ENCODE measurements around the gene SMURF1. TPM values are rescaled to one million over a fixed set of nuclear protein-coding genes. Genes with fewer than 3 reads are reported as not detected.

The SMURF1 gene
- total RNA-seq, 1 donor from 2014 or later: 30.2 TPM

GRCh38 chr7:99011341-99011705, 132.6 kb downstream of the SMURF1 start:
- no peak overlapping the region for H3K27ac Mint-ChIP-seq (ENCODE audit: unreplicated experiment)
- no peaks in the 10 kb centered on the region for H3K27me3 Mint-ChIP-seq (ENCODE audit: low read depth)
- no peak for TF ChIP-seq CTCF (IDR thresholded peaks at IDR 0.05)
- H3K36me3 Mint-ChIP-seq (ENCODE audit: low read depth): peaks cover 56% of the 10 kb centered on the region
- no peak overlapping the region for H3K4me3 Mint-ChIP-seq (ENCODE audit: unreplicated experiment)
- H3K4me1 Mint-ChIP-seq (ENCODE audit: low read depth): no peaks in the 10 kb centered on the region
- no peak for DNase-seq (ENCODE audit: low spot score)
- H3K9me3 Mint-ChIP-seq (ENCODE audit: low read depth): peaks cover 2% of the 10 kb centered on the region

GRCh38 chr7:99010281-99010680, 133.6 kb downstream of the SMURF1 start:
- H3K4me1 Mint-ChIP-seq (ENCODE audit: low read depth): no peaks in the 10 kb centered on the region
- H3K36me3 Mint-ChIP-seq (ENCODE audit: low read depth): peaks cover 53% of the 10 kb centered on the region
- no peak overlapping the region for H3K27ac Mint-ChIP-seq (ENCODE audit: unreplicated experiment)
- TF ChIP-seq CTCF (IDR thresholded peaks at IDR 0.05): no peak
- no peak for DNase-seq (ENCODE audit: low spot score)
- H3K4me3 Mint-ChIP-seq (ENCODE audit: unreplicated experiment): no peak overlapping the region
- no peaks in the 10 kb centered on the region for H3K9me3 Mint-ChIP-seq (ENCODE audit: low read depth)
- H3K27me3 Mint-ChIP-seq (ENCODE audit: low read depth): no peaks in the 10 kb centered on the region

DNA sequence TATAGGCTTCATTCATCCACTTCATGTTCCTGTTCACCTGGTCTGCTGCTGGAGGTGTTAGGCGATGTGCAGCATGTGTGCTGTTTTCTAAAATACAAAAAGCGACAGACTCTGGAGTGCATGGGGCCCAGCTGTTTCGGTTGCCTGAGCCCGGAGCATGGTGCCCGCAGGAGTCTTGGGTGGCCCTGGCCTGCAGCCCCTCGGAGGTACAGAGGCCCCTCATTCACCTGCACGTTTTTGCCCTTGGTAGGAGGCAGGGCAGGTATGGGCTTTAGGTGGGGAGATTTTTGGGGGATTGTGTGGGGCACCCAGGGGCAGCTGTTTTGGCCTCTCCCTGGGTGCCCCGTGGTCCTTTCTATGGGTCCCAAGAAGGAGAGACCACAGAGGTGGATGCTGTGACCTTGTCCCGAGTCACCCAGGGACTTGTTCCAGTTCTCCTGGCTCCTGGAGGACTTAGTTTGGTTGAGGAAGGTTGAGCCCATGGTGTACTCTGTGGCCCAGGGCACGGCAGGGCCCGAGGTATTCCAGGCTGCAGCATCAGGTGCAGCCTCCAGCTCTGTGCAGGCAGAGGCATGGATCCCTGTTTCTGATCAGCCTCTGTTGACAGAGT, 134.9 kb downstream of the SMURF1 start:
- no peak for DNase-seq (ENCODE audit: low spot score)
- no peak for TF ChIP-seq CTCF (IDR thresholded peaks at IDR 0.05)
- Mint-ChIP-seq H3K9me3 (ENCODE audit: low read depth) (no peaks in the 10 kb centered on the region), H3K4me3 (ENCODE audit: unreplicated experiment) (no peak overlapping the region), H3K27me3 (ENCODE audit: low read depth) (no peaks in the 10 kb centered on the region), H3K36me3 (ENCODE audit: low read depth) (peaks cover 48% of the 10 kb centered on the region), H3K27ac (ENCODE audit: unreplicated experiment) (no peak overlapping the region), H3K4me1 (ENCODE audit: low read depth) (no peaks in the 10 kb centered on the region)

DNA sequence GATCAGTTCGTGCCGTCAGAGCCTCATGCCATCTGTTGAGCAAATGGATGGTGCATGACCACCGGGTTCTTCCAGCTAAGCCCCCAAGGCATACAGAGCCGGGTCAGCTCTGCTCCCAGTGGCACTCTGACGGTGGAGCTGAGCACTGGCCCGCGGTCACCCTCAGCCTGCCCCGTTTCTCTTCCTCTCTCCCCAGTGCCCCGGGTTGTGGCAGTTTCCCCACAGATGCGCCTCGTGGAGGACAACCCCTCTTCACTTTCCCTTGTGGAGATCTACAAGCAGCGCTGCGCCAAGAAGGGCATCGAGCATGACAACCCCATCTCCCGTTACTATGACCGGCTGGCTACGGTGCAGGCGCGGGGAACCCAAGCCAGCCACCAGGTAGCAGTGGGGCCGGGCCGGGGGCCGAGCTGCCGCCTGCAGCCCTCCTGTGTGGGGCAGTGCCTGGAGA, 135.7 kb downstream of the SMURF1 start:
- Mint-ChIP-seq H3K27me3 (ENCODE audit: low read depth) (no peaks in the 10 kb centered on the region), H3K4me3 (ENCODE audit: unreplicated experiment) (no peak overlapping the region)

DNA sequence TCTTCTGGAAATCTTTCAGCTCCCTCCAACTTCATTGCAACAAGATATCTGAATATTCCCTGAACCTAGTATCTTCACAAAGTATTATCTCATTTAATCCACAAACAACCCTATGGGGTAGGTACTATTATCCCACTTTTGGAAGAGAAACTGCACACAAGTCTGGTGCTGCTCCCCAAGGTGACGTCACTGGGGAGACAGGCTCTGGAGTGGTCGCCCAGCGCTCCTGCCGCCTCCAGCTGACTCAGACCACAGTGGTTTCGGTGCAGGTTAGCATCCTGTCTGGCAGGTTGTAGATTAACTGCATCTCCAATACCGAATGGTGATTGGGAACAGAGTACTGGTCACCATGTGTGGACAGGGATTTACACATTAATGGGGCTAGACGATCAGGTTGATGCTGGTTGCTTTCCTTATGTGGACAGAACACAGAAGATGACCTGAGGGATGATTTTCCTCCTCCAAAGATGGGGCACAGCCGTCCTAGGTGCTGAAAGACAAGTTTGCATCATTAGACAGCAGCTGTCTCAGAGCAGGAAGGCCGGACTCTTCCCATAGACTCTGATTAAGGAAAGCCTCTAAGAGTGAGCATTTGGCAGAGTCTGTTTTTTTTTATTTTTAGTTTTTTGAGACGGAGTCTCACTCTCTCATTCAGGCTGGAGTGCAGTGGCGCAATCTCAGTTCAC, 137.0 kb downstream of the SMURF1 start:
- H3K4me3 Mint-ChIP-seq (ENCODE audit: unreplicated experiment): no peak overlapping the region
- H3K4me1 Mint-ChIP-seq (ENCODE audit: low read depth): peaks cover 5% of the 10 kb centered on the region
- DNase-seq (ENCODE audit: low spot score): no peak
- TF ChIP-seq CTCF (IDR thresholded peaks at IDR 0.05): no peak
- H3K27me3 Mint-ChIP-seq (ENCODE audit: low read depth): no peaks in the 10 kb centered on the region
- no peak overlapping the region for H3K27ac Mint-ChIP-seq (ENCODE audit: unreplicated experiment)
- H3K36me3 Mint-ChIP-seq (ENCODE audit: low read depth): peaks cover 36% of the 10 kb centered on the region
- no peaks in the 10 kb centered on the region for H3K9me3 Mint-ChIP-seq (ENCODE audit: low read depth)

More for the DNA sequence above, 135.7 kb downstream of the SMURF1 start:
- no peak for DNase-seq (ENCODE audit: low spot score)
- H3K27ac Mint-ChIP-seq (ENCODE audit: unreplicated experiment): no peak overlapping the region
- H3K4me1 Mint-ChIP-seq (ENCODE audit: low read depth): no peaks in the 10 kb centered on the region
- no peaks in the 10 kb centered on the region for H3K9me3 Mint-ChIP-seq (ENCODE audit: low read depth)
- TF ChIP-seq CTCF (IDR thresholded peaks at IDR 0.05): no peak
- H3K36me3 Mint-ChIP-seq (ENCODE audit: low read depth): peaks cover 43% of the 10 kb centered on the region

All from chondrocyte (in vitro differentiated cells).